Activated B cell treated with CpG ODN at 0.5 μM for 24 hours (primary cell): ENCODE data around the gene CCNI. TPM values are rescaled to one million over a fixed set of nuclear protein-coding genes. Genes with fewer than 3 reads are reported as not detected.
"Not testable (repeated sequence)": the region's sequence is repeated elsewhere in the genome, so short reads cannot be mapped to it uniquely, and the experiment has no call there.

Experiments
- ATAC-seq: fragments of 200-7000 bp; cut with Tn5 transposase; one replicate; pipeline ENCODE4 v1.10.0; 2021; ENCODE audit warnings: low read depth, mild to moderate bottlenecking, moderate library complexity
- CTCF ChIA-PET: fragments of 350-600 bp; sonication (Branson Sonifier 250); formaldehyde crosslinking; loops from one replicate; lab custom pipeline; 2021; ENCODE audit warnings: antibody characterized with exemption; lab: Charles Lee
- POLR2A ChIA-PET: fragments of 350-600 bp; sonication (Branson Sonifier 250); formaldehyde crosslinking; loops from one replicate; lab custom pipeline; 2021; ENCODE audit warnings: antibody characterized with exemption; lab: Charles Lee
- DNase-seq: peaks from one replicate; pipeline ENCODE4 v3.0.0; 2022
- H3K27ac Mint-ChIP-seq: one replicate; pipeline ENCODE4 v1.8.0; 2020; ENCODE audit warnings: mixed read lengths
- H3K27me3 Mint-ChIP-seq: one replicate; pipeline ENCODE4 v1.8.0; 2021; ENCODE audit warnings: mixed read lengths
- H3K36me3 Mint-ChIP-seq: one replicate; pipeline ENCODE4 v1.8.0; 2021; ENCODE audit warnings: low read depth, mixed read lengths
- H3K4me1 Mint-ChIP-seq: one replicate; pipeline ENCODE4 v1.8.0; 2021; ENCODE audit warnings: mixed read lengths
- H3K4me3 Mint-ChIP-seq: one replicate; pipeline ENCODE4 v1.8.0; 2020; ENCODE audit warnings: mild to moderate bottlenecking, mixed read lengths
- H3K9me3 Mint-ChIP-seq: one replicate; pipeline ENCODE4 v1.8.0; 2020; ENCODE audit warnings: mixed read lengths
- CTCF ChIP-seq: fragments of 200-600 bp; IDR thresholded peaks from one replicate; pipeline ENCODE4 v1.8.0; 2022; ENCODE audit warnings: antibody characterized with exemption, mild to moderate bottlenecking
- intact Hi-C: fragments of 100-400 bp; cut with micrococcal nuclease; formaldehyde crosslinking; loops from one replicate; pipeline ENCODE4 v1.15.1; 2024
- total RNA-seq: library from RNA; stranded (reverse); gene quantifications from 2 replicates; pipeline ENCODE4 v1.2.3, GENCODE V29; 2022

Gene CCNI
- total RNA-seq, 1 donor from 2014 or later = 246 TPM

DNA sequence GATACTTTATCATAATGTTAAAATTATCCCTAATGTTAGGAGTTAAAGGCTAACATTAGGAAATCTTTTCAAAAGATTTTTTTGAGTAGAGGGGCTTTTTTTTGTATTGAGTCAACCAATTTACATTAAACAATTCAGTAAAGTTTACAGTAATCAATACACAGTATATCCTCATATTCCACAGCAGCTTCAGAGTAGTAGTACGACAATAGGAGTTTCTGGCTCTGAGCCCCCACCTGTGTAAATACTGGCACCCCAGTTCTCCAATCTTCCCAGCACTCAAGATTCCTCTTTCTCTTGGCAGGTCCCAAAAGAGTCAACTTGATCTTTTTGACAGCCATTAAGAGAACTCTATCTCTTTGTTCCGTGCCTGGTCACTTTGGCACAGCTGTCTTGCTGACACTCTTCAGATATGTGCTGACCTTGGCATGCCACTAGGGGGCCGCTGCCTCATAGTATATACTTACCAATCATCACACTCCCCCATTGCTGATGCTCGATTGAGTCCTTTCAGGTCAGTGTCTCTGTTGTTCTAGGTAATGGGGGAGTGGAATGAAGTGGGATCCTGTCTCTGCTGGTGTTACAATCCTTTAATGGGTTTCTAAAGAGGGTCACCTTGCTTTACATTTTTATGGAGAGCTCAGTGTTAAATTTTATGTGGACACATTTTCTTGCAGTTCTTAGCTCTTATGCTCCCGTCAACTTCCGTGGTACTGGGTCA is 19.5 kb upstream of the CCNI start:
- no peaks in the 10 kb centered on the region for H3K27me3 Mint-ChIP-seq
- no peak overlapping the region for H3K4me3 Mint-ChIP-seq
- ATAC-seq (peak; percentile 100), DNase-seq (peak; percentile 53)
- peak; percentile 86 for TF ChIP-seq CTCF
- no peaks in the 10 kb centered on the region for H3K9me3 Mint-ChIP-seq
- peak overlapping the region; percentile 8 for H3K27ac Mint-ChIP-seq
- ChIA-PET POLR2A (interaction anchor here (0.9 to 4.2 kb wide), 8 partner anchors 14 to 108 kb away, joined by 3 to 24 read pairs (median 6); partner anchors contain the start of gene CCNI), CTCF (interaction anchor here (0.6 to 9.4 kb wide), 29 partner anchors 10 to 263 kb away, joined by 3 to 263 read pairs (median 5); partner anchors contain the start of genes CCNG2 and CCNI)
- H3K4me1 Mint-ChIP-seq = peaks cover 27% of the 10 kb centered on the region
- H3K36me3 Mint-ChIP-seq = no peaks in the 10 kb centered on the region
- intact Hi-C loops = loop anchor here (1.0 to 2.0 kb wide), 7 partner anchors 19 to 263 kb away; no protein-coding TSS in a partner anchor

GRCh38 chr4:77094496-77094895 is 18.7 kb upstream of the CCNI start:
- intact Hi-C loops = loop anchor here (2.0 kb wide), 2 partner anchors 26 to 214 kb away; no protein-coding TSS in a partner anchor
- Mint-ChIP-seq H3K4me1 (peaks cover 23% of the 10 kb centered on the region), H3K9me3 (no peaks in the 10 kb centered on the region), H3K36me3 (no peaks in the 10 kb centered on the region), H3K27ac (no peak overlapping the region), H3K27me3 (no peaks in the 10 kb centered on the region), H3K4me3 (no peak overlapping the region)
- no peak for ATAC-seq
- no peak for DNase-seq
- CTCF ChIA-PET = interaction anchor here (0.7 to 9.4 kb wide), 15 partner anchors 10 to 107 kb away, joined by 3 to 263 read pairs (median 5); partner anchors contain the start of genes CCNG2 and CCNI
- no peak for TF ChIP-seq CTCF
- POLR2A ChIA-PET = interaction anchor here (1.1 to 4.2 kb wide), 5 partner anchors 19 to 109 kb away, joined by 6 to 24 read pairs (median 8); no protein-coding TSS in a partner anchor

DNA sequence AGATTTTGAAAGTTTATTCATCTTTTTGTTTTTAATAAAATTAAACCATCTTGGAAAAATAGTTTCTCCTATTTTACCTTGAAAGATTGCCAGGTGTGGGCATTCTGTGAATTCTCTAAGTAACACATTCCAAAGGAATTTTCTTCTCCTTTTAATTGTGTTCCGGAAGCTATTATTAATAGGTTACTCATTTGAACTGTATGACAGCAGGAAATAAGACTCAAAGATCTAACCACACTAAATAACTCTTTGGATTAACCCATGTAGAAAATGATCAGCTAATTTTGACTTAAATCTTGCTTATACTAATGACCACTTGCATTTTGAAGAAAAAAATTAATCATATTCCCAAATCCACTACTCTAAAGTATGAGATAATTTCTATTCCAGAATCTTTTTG is 17.6 kb upstream of the CCNI start:
- intact Hi-C loops = no loop called here
- Mint-ChIP-seq H3K4me3 (no peak overlapping the region), H3K27me3 (no peaks in the 10 kb centered on the region), H3K27ac (peak overlapping the region; percentile 66), H3K4me1 (peaks cover 23% of the 10 kb centered on the region), H3K9me3 (no peaks in the 10 kb centered on the region), H3K36me3 (no peaks in the 10 kb centered on the region)
- POLR2A ChIA-PET = interaction anchor here (0.6 to 4.2 kb wide), 4 partner anchors 17 to 100 kb away, joined by 3 to 24 read pairs (median 12); partner anchors contain the start of genes CCNG2 and CCNI
- CTCF ChIA-PET = interaction anchor here (1.0 to 9.4 kb wide), 6 partner anchors 11 to 114 kb away, joined by 3 to 263 read pairs (median 4); no protein-coding TSS in a partner anchor
- no peak for TF ChIP-seq CTCF
- ATAC-seq (no peak), DNase-seq (no peak)

GRCh38 chr4:77092975-77093374 is 17.2 kb upstream of the CCNI start:
- Mint-ChIP-seq H3K27me3 (no peaks in the 10 kb centered on the region), H3K9me3 (no peaks in the 10 kb centered on the region), H3K4me1 (peaks cover 23% of the 10 kb centered on the region), H3K4me3 (peak overlapping the region; percentile 29), H3K36me3 (no peaks in the 10 kb centered on the region), H3K27ac (peak overlapping the region; percentile 66)
- ChIA-PET CTCF (interaction anchor here (1.0 to 9.4 kb wide), 6 partner anchors 12 to 115 kb away, joined by 3 to 263 read pairs (median 4); no protein-coding TSS in a partner anchor), POLR2A (interaction anchor here (0.6 to 4.2 kb wide), 4 partner anchors 17 to 101 kb away, joined by 3 to 24 read pairs (median 12); partner anchors contain the start of genes CCNG2 and CCNI)
- intact Hi-C loops = no loop called here
- no peak for TF ChIP-seq CTCF
- DNase-seq (no peak), ATAC-seq (no peak)

DNA sequence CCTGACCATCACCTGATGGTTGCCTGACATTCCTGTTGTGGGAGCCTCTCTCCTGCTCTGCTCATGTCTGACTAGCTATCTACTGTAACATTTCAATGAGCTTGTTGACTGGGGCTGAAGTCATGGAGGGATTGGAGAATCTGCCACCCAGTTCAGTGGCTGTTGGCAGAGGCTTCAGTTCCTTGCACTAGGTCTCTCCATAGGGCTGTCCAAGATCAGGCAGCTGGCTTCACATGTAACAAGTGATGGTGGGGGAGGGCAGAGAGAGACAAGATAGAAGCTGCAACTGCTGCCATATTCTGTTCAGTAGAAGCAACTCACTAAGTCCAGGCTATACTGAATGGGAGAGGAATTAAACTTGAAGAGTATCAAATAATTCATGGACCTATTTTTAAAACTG is 14.1 kb upstream of the CCNI start:
- no peak for ATAC-seq
- Mint-ChIP-seq H3K27me3 (no peaks in the 10 kb centered on the region), H3K27ac (no peak overlapping the region), H3K4me3 (no peak overlapping the region), H3K36me3 (no peaks in the 10 kb centered on the region), H3K9me3 (no peaks in the 10 kb centered on the region), H3K4me1 (peaks cover 15% of the 10 kb centered on the region)
- intact Hi-C loops = no loop called here
- no peak for TF ChIP-seq CTCF
- DNase-seq = no peak
- ChIA-PET CTCF (no interaction called here), POLR2A (no interaction called here)

DNA sequence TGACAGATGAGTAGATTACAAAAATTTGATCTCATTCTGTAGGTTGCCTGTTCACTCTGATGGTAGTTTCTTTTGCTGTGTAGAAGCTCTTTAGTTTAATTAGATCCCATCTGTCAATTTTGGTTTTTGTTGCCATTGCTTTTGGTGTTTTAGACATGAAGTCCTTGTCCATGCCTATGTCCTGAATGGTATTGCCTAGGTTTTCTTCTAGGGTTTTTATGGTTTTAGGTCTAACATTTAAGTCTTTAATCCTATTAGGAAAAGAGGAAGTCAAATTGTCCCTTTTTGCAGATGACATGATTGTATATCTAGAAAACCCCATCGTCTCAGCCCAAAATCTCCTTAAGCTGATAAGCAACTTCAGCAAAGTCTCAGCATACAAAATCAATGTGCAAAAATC is 11.2 kb upstream of the CCNI start:
- H3K27me3 Mint-ChIP-seq, ATAC-seq, H3K4me1 Mint-ChIP-seq, H3K27ac Mint-ChIP-seq, H3K9me3 Mint-ChIP-seq, H3K36me3 Mint-ChIP-seq, DNase-seq, H3K4me3 Mint-ChIP-seq, CTCF ChIA-PET, intact Hi-C loops: not testable (repeated sequence)
- POLR2A ChIA-PET = interaction anchor here (0.6 kb wide), 1 partner anchor 11 kb away, joined by 3 read pairs; no protein-coding TSS in a partner anchor
